Breast epithelium (tissue), 4 donors: ENCODE data around the gene PDGFD. TPM values are rescaled to one million over a fixed set of nuclear protein-coding genes. Genes with fewer than 3 reads are reported as not detected.

Experiments used
- DNase-seq, 2 donors: peaks; one replicate each; pipeline ENCODE4 v3.0.0-alpha.2; 2019; ENCODE audit warnings: low spot score in 2 of 2
- H3K27ac ChIP-seq, 2 donors: fragments of 200-600 bp; sonication (generic) in 1 of 2; one replicate each; pipeline ENCODE4 v1.5.1; 2016 to 2019; ENCODE audit warnings: mild to moderate bottlenecking in 1 of 2
- H3K27me3 ChIP-seq, 2 donors: fragments of 200-600 bp; sonication (generic) in 1 of 2; one replicate each; pipeline versions ENCODE4 v1.5.1 to v1.6.0; 2017 to 2019; ENCODE audit warnings: control low read depth in 1 of 2, mild to moderate bottlenecking in 1 of 2
- H3K36me3 ChIP-seq: fragments of 200-600 bp; one replicate; pipeline ENCODE4 v1.5.1; 2019
- H3K4me1 ChIP-seq, 2 donors: fragments of 200-600 bp; sonication (generic); one replicate each; pipeline ENCODE4 v1.5.1; 2016 to 2019; ENCODE audit warnings: control low read depth in 1 of 2
- H3K4me3 ChIP-seq, 3 donors: fragments of 200-600 bp; sonication (generic); 1 replicate in 2 of 3; 2 replicates in 1 of 3; pipeline ENCODE4 v1.5.1; 2016 to 2019; ENCODE audit warnings: mild to moderate bottlenecking in 3 of 3, moderate library complexity in 2 of 3
- H3K9me3 ChIP-seq, 2 donors: fragments of 200-600 bp; sonication (generic) in 1 of 2; one replicate each; pipeline ENCODE4 v1.5.1; 2016 to 2019; ENCODE audit warnings: control low read depth in 1 of 2
- POLR2A ChIP-seq: fragments of 450-650 bp; IDR thresholded peaks from one replicate; pipeline ENCODE4 v1.6.1; 2016; ENCODE audit warnings: antibody characterized with exemption, mild to moderate bottlenecking, moderate library complexity
- POLR2AphosphoS5 ChIP-seq, 3 donors: sonication (generic); formaldehyde crosslinking; IDR thresholded peaks; one replicate each; pipeline ENCODE4 v1.6.1; 2017; ENCODE audit warnings: antibody characterized with exemption in 3 of 3
- intact Hi-C: fragments of 100-400 bp; cut with DNase I; formaldehyde crosslinking; loops from one replicate; pipeline ENCODE4 v1.15.1; 2023; ENCODE audit warnings: low total_unique reads
- total RNA-seq, 3 donors: library from RNA; depleted of rRNA; stranded (reverse); fragments of >200 nt; gene quantifications; one replicate each; pipeline ENCODE4 v1.1.0, GENCODE V29; 2016
- TF ChIP-seq, protein P1 (sequence below), 3 donors: fragments of 450-650 bp; IDR thresholded peaks; one replicate each; pipeline ENCODE4 v1.5.1; 2016 to 2017; ENCODE audit warnings: antibody characterized with exemption in 3 of 3, mild to moderate bottlenecking in 3 of 3, moderate library complexity in 3 of 3

PDGFD gene
- total RNA-seq, 3 donors from 2014 or later = 21.8 to 76.0 (median 53.1) TPM

DNA sequence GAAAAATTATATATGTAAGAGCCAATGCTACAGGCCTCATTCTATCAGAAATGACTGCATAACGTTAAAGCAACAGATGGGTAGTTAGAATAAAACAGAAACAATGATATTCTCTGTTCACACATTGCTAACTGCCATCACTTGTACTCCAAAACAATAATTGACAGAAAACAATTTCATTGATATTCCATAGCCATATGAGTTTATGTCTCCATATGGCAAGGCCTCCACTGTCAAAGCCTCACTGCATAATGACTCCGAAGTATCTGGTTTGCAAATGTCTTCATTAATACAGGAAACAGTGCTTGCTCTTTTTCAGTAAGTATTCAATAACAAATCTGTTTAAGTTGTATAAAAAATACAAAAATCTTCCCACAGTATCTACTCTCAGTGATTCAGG lies 117.6 kb downstream of the PDGFD start:
- Histone ChIP-seq H3K9me3 (no peaks in the 10 kb centered on the region), H3K36me3 (no peaks in the 10 kb centered on the region), H3K27me3 (no peaks in the 10 kb centered on the region), H3K27ac (no peak overlapping the region), H3K4me1 (no peaks in the 10 kb centered on the region), H3K4me3 (no peak overlapping the region)
- no peak for DNase-seq
- intact Hi-C loops = no loop called here
- TF ChIP-seq POLR2A (no peak), POLR2AphosphoS5 (IDR thresholded peaks at IDR 0.05) (no peak)
- TF ChIP-seq, protein P1, sequence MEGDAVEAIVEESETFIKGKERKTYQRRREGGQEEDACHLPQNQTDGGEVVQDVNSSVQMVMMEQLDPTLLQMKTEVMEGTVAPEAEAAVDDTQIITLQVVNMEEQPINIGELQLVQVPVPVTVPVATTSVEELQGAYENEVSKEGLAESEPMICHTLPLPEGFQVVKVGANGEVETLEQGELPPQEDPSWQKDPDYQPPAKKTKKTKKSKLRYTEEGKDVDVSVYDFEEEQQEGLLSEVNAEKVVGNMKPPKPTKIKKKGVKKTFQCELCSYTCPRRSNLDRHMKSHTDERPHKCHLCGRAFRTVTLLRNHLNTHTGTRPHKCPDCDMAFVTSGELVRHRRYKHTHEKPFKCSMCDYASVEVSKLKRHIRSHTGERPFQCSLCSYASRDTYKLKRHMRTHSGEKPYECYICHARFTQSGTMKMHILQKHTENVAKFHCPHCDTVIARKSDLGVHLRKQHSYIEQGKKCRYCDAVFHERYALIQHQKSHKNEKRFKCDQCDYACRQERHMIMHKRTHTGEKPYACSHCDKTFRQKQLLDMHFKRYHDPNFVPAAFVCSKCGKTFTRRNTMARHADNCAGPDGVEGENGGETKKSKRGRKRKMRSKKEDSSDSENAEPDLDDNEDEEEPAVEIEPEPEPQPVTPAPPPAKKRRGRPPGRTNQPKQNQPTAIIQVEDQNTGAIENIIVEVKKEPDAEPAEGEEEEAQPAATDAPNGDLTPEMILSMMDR (IDR thresholded peaks at IDR 0.05) = no peak

DNA sequence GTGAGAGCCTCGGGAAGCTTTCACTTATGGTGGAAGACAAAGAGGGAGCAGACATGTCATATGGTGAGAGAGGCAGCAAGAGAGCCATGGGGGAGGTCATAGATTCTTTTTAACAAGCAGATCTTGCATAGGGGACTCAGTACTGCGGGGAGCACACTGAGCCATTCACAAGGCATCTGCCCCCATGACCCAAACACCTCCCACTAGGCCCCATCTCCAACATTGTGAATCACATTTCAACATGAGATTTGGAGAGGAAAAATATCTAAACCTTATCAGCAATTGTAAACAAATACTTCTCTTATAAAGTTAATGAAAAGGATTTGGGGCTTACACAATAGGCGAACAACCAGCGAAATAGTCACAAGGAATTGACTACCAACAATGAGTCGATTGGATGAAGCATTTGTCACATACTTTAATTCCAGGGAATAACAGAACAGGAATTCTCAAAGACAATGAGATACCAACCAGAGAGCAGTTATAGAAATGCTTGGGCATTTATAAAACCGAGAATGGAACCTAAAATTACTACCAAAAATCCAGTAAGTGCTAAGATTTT lies 120.2 kb downstream of the PDGFD start:
- H3K9me3 ChIP-seq = no peaks in the 10 kb centered on the region
- no peak overlapping the region for H3K4me3 ChIP-seq
- H3K36me3 ChIP-seq = no peaks in the 10 kb centered on the region
- no peaks in the 10 kb centered on the region for H3K4me1 ChIP-seq
- H3K27me3 ChIP-seq = no peaks in the 10 kb centered on the region
- intact Hi-C loops = no loop called here
- no peak for DNase-seq
- no peak for TF ChIP-seq POLR2AphosphoS5 (IDR thresholded peaks at IDR 0.05)
- no peak for TF ChIP-seq POLR2A
- TF ChIP-seq, protein P1 (IDR thresholded peaks at IDR 0.05) = no peak
- H3K27ac ChIP-seq = no peak overlapping the region

DNA sequence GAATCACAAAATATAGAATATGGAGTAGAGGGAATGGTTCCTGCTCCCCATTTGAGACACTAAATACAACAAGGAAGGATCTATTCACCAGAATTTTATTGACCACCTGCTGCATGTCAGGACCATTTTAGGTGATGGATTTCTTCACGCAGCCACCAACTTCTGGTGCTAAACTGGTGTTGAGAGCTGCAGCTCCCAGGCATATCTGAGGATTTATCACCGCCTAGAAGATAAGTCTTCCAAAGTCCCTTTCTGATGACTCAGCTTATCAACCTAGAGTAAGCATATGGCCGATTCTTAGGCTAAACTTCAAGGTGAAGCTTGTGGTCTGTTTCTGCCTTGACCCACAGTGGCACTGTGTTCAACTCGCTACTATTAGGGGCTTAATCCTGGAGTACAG lies 120.8 kb downstream of the PDGFD start:
- Histone ChIP-seq H3K4me3 (no peak overlapping the region), H3K36me3 (no peaks in the 10 kb centered on the region), H3K27ac (no peak overlapping the region), H3K4me1 (no peaks in the 10 kb centered on the region), H3K9me3 (no peaks in the 10 kb centered on the region), H3K27me3 (no peaks in the 10 kb centered on the region)
- intact Hi-C loops = no loop called here
- DNase-seq = no peak
- TF ChIP-seq POLR2A (no peak), POLR2AphosphoS5 (IDR thresholded peaks at IDR 0.05) (no peak)
- TF ChIP-seq, protein P1 (IDR thresholded peaks at IDR 0.05) = no peak

DNA sequence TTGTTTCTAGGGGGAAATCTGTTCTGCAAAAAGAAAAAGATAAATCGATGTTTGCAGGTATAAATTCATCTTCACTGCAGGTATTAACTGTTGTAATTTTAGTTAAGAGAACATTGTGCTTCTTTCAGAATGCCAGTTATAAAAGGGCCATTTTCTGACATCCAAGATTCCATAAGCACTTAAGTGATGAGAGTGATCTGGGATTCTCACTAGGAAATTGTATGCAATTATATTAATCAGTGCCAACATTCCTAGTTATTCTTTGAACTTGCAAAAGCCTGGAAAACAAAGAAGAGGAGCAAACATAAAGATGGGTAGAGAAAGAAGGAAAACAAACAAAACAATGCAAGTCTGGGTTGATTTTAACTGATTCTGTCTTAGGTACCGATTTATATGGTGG lies 122.2 kb downstream of the PDGFD start:
- Histone ChIP-seq H3K9me3 (no peaks in the 10 kb centered on the region), H3K36me3 (no peaks in the 10 kb centered on the region), H3K4me3 (no peak overlapping the region), H3K27me3 (no peaks in the 10 kb centered on the region), H3K27ac (no peak overlapping the region), H3K4me1 (no peaks in the 10 kb centered on the region)
- intact Hi-C loops = no loop called here
- DNase-seq = no peak
- TF ChIP-seq POLR2A = no peak
- TF ChIP-seq, protein P1 (IDR thresholded peaks at IDR 0.05) = no peak
- TF ChIP-seq POLR2AphosphoS5 (IDR thresholded peaks at IDR 0.05) = no peak

DNA sequence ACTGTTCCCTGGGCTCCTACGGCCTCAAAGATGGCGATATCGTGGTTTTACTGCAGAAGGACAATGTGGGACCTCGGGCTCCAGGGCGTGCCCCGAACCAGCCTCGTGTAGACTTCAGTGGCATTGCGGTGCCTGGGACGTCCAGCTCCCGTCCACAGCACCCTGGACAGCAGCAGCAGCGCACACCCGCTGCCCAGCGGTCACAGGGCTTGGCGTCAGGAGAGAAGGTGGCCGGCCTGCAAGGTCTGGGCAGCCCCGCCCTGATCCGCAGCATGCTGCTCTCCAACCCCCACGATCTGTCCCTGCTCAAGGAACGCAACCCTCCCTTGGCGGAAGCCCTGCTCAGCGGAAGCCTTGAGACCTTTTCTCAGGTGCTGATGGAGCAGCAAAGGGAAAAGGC lies 127.0 kb downstream of the PDGFD start:
- no peaks in the 10 kb centered on the region for H3K4me1 ChIP-seq
- DNase-seq = no peak
- no peak overlapping the region for H3K4me3 ChIP-seq
- no peaks in the 10 kb centered on the region for H3K27me3 ChIP-seq
- intact Hi-C loops = no loop called here
- H3K27ac ChIP-seq = no peak overlapping the region
- TF ChIP-seq, protein P1 (IDR thresholded peaks at IDR 0.05) = no peak
- no peak for TF ChIP-seq POLR2A
- no peak for TF ChIP-seq POLR2AphosphoS5 (IDR thresholded peaks at IDR 0.05)
- no peaks in the 10 kb centered on the region for H3K36me3 ChIP-seq
- H3K9me3 ChIP-seq = no peaks in the 10 kb centered on the region
